Effector CD4-positive, alpha-beta T cell (primary cell): ENCODE results near the gene SDR42E1.
"Not testable (repeated sequence)": the region's sequence is repeated elsewhere in the genome, so short reads cannot be mapped to it uniquely, and the experiment has no call there.

Experiments used
- DNase-seq: peaks from one replicate; pipeline ENCODE4 v3.0.0-alpha.2; 2020

The SDR42E1 gene

GRCh38 chr16:82002831-82003230, 8.4 kb downstream of the SDR42E1 start:
- no peak for DNase-seq

- DNase-seq, result no peak
Measured at GRCh38 chr16:81997738-81998137, 13.5 kb downstream of the SDR42E1 start.

GRCh38 chr16:81996664-81997509, 14.4 kb downstream of the SDR42E1 start:
- no peak for DNase-seq

- DNase-seq, result no peak
Measured at GRCh38 chr16:81995651-81996050, 15.6 kb downstream of the SDR42E1 start.

GRCh38 chr16:81994485-81994884, 16.8 kb downstream of the SDR42E1 start:
- no peak for DNase-seq

- no peak for DNase-seq
Measured at GRCh38 chr16:81992859-81993258, 18.4 kb downstream of the SDR42E1 start.

GRCh38 chr16:81987706-81988105, 23.6 kb downstream of the SDR42E1 start:
- DNase-seq, result no peak

GRCh38 chr16:81987121-81987520, 24.1 kb downstream of the SDR42E1 start:
- no peak for DNase-seq

- DNase-seq, result not testable (repeated sequence)
Measured at GRCh38 chr16:81977335-81977942, 33.8 kb downstream of the SDR42E1 start.

GRCh38 chr16:81975637-81976036, 35.6 kb downstream of the SDR42E1 start:
- no peak for DNase-seq

GRCh38 chr16:81973737-81974136, 37.5 kb downstream of the SDR42E1 start:
- no peak for DNase-seq

- DNase-seq, result no peak
Measured at GRCh38 chr16:81971853-81972252, 39.4 kb downstream of the SDR42E1 start.

- DNase-seq, result no peak
Measured at GRCh38 chr16:81967358-81967757, 43.9 kb downstream of the SDR42E1 start.

GRCh38 chr16:81964808-81965207, 46.5 kb downstream of the SDR42E1 start:
- DNase-seq, result no peak

- no peak for DNase-seq
Measured at GRCh38 chr16:81956213-81956948, 54.9 kb downstream of the SDR42E1 start.

- no peak for DNase-seq
Measured at GRCh38 chr16:81951564-81951963, 59.7 kb downstream of the SDR42E1 start.

GRCh38 chr16:81946206-81946605, 65.1 kb downstream of the SDR42E1 start:
- DNase-seq, result no peak

GRCh38 chr16:81945665-81946064, 65.6 kb downstream of the SDR42E1 start:
- DNase-seq, result no peak

- DNase-seq, result no peak
Measured at GRCh38 chr16:81942007-81942601, 69.2 kb downstream of the SDR42E1 start.

- DNase-seq, result no peak
Measured at GRCh38 chr16:81940781-81941560, 70.3 kb downstream of the SDR42E1 start.

GRCh38 chr16:81939164-81940056, 71.9 kb downstream of the SDR42E1 start:
- no peak for DNase-seq
